Gastroesophageal sphincter (tissue), 3 donors: ENCODE data around the gene GALNS.

ENCODE experiments used
- EP300 ChIP-seq: sonication (generic); formaldehyde crosslinking; IDR thresholded peaks from one replicate; pipeline ENCODE4 v1.6.1; 2017; ENCODE audit warnings: antibody characterized with exemption, mild to moderate bottlenecking
- POLR2A ChIP-seq, 2 donors: fragments of 450-650 bp; IDR thresholded peaks; one replicate each; pipeline ENCODE4 v1.6.1; 2017; ENCODE audit warnings: antibody characterized with exemption in 2 of 2, mild to moderate bottlenecking in 2 of 2, moderate library complexity in 1 of 2
- TF ChIP-seq, protein P1 (sequence below), 4 experiments: fragments of 200-600 bp in 2 of 4; fragments of 450-650 bp in 2 of 4; sonication (generic) in 1 of 4; IDR thresholded peaks; one replicate each; pipeline ENCODE4 v1.5.1; 2017 to 2019; ENCODE audit warnings: antibody characterized with exemption in 4 of 4, mild to moderate bottlenecking in 2 of 4, moderate library complexity in 2 of 4

DNA sequence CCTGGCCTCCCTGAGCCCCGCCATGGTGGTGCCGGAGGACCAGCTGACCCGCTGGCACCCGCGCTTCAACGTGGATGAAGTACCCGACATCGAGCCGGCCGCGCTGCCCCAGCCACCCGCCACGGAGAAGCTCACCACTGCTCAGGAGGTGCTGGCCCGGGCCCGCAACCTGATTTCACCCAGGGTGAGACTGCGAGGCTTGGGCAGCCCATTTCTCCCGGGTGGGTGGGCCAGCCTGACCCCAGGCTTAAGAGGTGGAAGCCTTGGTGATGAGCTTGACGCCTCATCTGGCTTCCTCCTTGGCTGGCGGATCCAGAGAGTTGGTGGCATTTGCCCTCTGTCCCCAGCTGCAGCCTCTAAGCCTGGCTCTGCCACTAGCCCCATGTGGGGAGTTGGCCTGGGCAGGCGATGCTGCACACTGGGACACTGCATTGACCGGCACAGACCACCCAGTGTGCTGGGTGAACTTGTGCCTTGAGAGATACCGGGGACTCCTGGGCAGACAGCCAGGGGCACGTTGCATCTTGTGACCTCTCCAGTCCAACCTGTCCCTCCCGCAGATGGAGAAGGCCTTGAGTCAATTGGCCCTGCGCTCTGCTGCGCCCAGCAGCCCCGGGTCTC lies 50.1 kb downstream of the GALNS start:
- TF ChIP-seq EP300 (no peak), POLR2A (IDR thresholded peaks at IDR 0.05) (no peak)
- TF ChIP-seq, protein P1, sequence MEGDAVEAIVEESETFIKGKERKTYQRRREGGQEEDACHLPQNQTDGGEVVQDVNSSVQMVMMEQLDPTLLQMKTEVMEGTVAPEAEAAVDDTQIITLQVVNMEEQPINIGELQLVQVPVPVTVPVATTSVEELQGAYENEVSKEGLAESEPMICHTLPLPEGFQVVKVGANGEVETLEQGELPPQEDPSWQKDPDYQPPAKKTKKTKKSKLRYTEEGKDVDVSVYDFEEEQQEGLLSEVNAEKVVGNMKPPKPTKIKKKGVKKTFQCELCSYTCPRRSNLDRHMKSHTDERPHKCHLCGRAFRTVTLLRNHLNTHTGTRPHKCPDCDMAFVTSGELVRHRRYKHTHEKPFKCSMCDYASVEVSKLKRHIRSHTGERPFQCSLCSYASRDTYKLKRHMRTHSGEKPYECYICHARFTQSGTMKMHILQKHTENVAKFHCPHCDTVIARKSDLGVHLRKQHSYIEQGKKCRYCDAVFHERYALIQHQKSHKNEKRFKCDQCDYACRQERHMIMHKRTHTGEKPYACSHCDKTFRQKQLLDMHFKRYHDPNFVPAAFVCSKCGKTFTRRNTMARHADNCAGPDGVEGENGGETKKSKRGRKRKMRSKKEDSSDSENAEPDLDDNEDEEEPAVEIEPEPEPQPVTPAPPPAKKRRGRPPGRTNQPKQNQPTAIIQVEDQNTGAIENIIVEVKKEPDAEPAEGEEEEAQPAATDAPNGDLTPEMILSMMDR (IDR thresholded peaks at IDR 0.05) = no peak
